Measurements from ENCODE around the gene CFLAR.
"Not testable (repeated sequence)": the region's sequence is repeated elsewhere in the genome, so short reads cannot be mapped to it uniquely, and the experiment has no call there.

Gene CFLAR

GRCh38 chr2:201116115-201116958 is at the start of gene CFLAR:
TSS of gene CFLAR (plus strand) at chr2:201116164. CDS start at chr2:201129866, 13,702 bp downstream.
- DNase-seq: peak; percentile 83

GRCh38 chr2:201070948-201071478 is 45.0 kb upstream of the CFLAR start:
- DNase-seq: no peak

- peak; percentile 93 for DNase-seq
Observed at GRCh38 chr2:201071479-201072200, 44.3 kb upstream of the CFLAR start, which contains the start of the genes HYCC2 and NDUFB3. TSS of gene HYCC2 (minus strand) at chr2:201071671. CDS start at chr2:201024009, 47,662 bp downstream. TSS of gene NDUFB3 (plus strand) at chr2:201072001. CDS start at chr2:201078883, 6,882 bp downstream.

- DNase-seq: no peak
Observed at GRCh38 chr2:201072201-201072530, 43.8 kb upstream of the CFLAR start.

GRCh38 chr2:201073071-201073470 is 42.9 kb upstream of the CFLAR start:
- no peak for DNase-seq

- no peak for DNase-seq
Observed at GRCh38 chr2:201074996-201075395, 41.0 kb upstream of the CFLAR start.

- no peak for DNase-seq
Observed at GRCh38 chr2:201084863-201085262, 31.1 kb upstream of the CFLAR start.

- no peak for DNase-seq
Observed at GRCh38 chr2:201090574-201090973, 25.4 kb upstream of the CFLAR start.

GRCh38 chr2:201093573-201093972 is 22.4 kb upstream of the CFLAR start:
- DNase-seq: peak; percentile 80

- no peak for DNase-seq
Observed at GRCh38 chr2:201100497-201100896, 15.5 kb upstream of the CFLAR start.

GRCh38 chr2:201105759-201106158 is 10.2 kb upstream of the CFLAR start:
- DNase-seq: no peak

- no peak for DNase-seq
Observed at GRCh38 chr2:201107624-201108023, 8.3 kb upstream of the CFLAR start.

- no peak for DNase-seq
Observed at GRCh38 chr2:201108341-201108740, 7.6 kb upstream of the CFLAR start.

- no peak for DNase-seq
Observed at GRCh38 chr2:201109186-201109585, 6.8 kb upstream of the CFLAR start.

- no peak for DNase-seq
Observed at GRCh38 chr2:201110615-201111014, 5.3 kb upstream of the CFLAR start.

GRCh38 chr2:201111096-201111495 is 4.9 kb upstream of the CFLAR start:
- DNase-seq: no peak

GRCh38 chr2:201114350-201114749 is 1.6 kb upstream of the CFLAR start:
- DNase-seq: no peak

- DNase-seq: no peak
Observed at GRCh38 chr2:201114846-201115245, 1.1 kb upstream of the CFLAR start.

- DNase-seq: peak; percentile 89
Observed at GRCh38 chr2:201116959-201117734, 1.2 kb downstream of the CFLAR start.

- DNase-seq: not testable (repeated sequence)
Observed at GRCh38 chr2:201117735-201118094, 1.8 kb downstream of the CFLAR start.

- DNase-seq: peak; percentile 97
Observed at GRCh38 chr2:201118121-201118960, 2.4 kb downstream of the CFLAR start.
